Measurements from ENCODE around the gene AHDC1.
"Not testable (repeated sequence)": the region's sequence is repeated elsewhere in the genome, so short reads cannot be mapped to it uniquely, and the experiment has no call there.

Gene AHDC1

GRCh38 chr1:27633640-27634176 lies 29.8 kb upstream of the AHDC1 start:
- no peak for DNase-seq (ENCODE audit: low read depth in 1 of 2, low spot score in 1 of 2)

GRCh38 chr1:27633298-27633610 lies 29.3 kb upstream of the AHDC1 start:
- no peak for DNase-seq (ENCODE audit: low read depth in 1 of 2, low spot score in 1 of 2)

GRCh38 chr1:27632387-27633297 lies 28.7 kb upstream of the AHDC1 start:
- DNase-seq (ENCODE audit: low read depth in 1 of 2, low spot score in 1 of 2) = peak in 1 of 2 donors; percentile 58

- DNase-seq (ENCODE audit: low read depth in 1 of 2, low spot score in 1 of 2) = no peak
Observed at GRCh38 chr1:27630859-27631491, 27.0 kb upstream of the AHDC1 start.

GRCh38 chr1:27628712-27629111 lies 24.8 kb upstream of the AHDC1 start:
- DNase-seq (ENCODE audit: low read depth in 1 of 2, low spot score in 1 of 2) = no peak

GRCh38 chr1:27627733-27628132 lies 23.8 kb upstream of the AHDC1 start:
- DNase-seq (ENCODE audit: low read depth in 1 of 2, low spot score in 1 of 2) = not testable (repeated sequence)

GRCh38 chr1:27627061-27627460 lies 23.1 kb upstream of the AHDC1 start:
- DNase-seq (ENCODE audit: low read depth in 1 of 2, low spot score in 1 of 2) = no peak

GRCh38 chr1:27626031-27626935 lies 22.3 kb upstream of the AHDC1 start:
- no peak for DNase-seq (ENCODE audit: low read depth in 1 of 2, low spot score in 1 of 2)

GRCh38 chr1:27624467-27625178 lies 20.7 kb upstream of the AHDC1 start:
- DNase-seq (ENCODE audit: low read depth in 1 of 2, low spot score in 1 of 2) = no peak

- no peak for DNase-seq (ENCODE audit: low read depth in 1 of 2, low spot score in 1 of 2)
Observed at GRCh38 chr1:27623327-27624212, 19.6 kb upstream of the AHDC1 start.

- DNase-seq (ENCODE audit: low read depth in 1 of 2, low spot score in 1 of 2) = no peak
Observed at GRCh38 chr1:27622828-27623227, 18.9 kb upstream of the AHDC1 start.

- DNase-seq (ENCODE audit: low read depth in 1 of 2, low spot score in 1 of 2) = no peak
Observed at GRCh38 chr1:27621051-27621920, 17.3 kb upstream of the AHDC1 start.

- not testable (repeated sequence) for DNase-seq (ENCODE audit: low read depth in 1 of 2, low spot score in 1 of 2)
Observed at GRCh38 chr1:27619782-27620438, 16.0 kb upstream of the AHDC1 start.

GRCh38 chr1:27618341-27619082 lies 14.6 kb upstream of the AHDC1 start:
- no peak for DNase-seq (ENCODE audit: low read depth in 1 of 2, low spot score in 1 of 2)

- DNase-seq (ENCODE audit: low read depth in 1 of 2, low spot score in 1 of 2) = no peak
Observed at GRCh38 chr1:27617420-27617819, 13.5 kb upstream of the AHDC1 start.

- DNase-seq (ENCODE audit: low read depth in 1 of 2, low spot score in 1 of 2) = no peak
Observed at GRCh38 chr1:27616441-27616840, 12.5 kb upstream of the AHDC1 start.

GRCh38 chr1:27615346-27616192 lies 11.6 kb upstream of the AHDC1 start:
- DNase-seq (ENCODE audit: low read depth in 1 of 2, low spot score in 1 of 2) = no peak
